ENCODE results near the gene PHOX2A. TPM values are rescaled to one million over a fixed set of nuclear protein-coding genes. Genes with fewer than 3 reads are reported as not detected.

Gene PHOX2A
- total RNA-seq, 1 experiment from 2014 or later = 1.6 TPM

GRCh38 chr11:72228844-72229231 is 15.1 kb downstream of the PHOX2A start (continued):
- TF ChIP-seq PRDM15 (CRISPR knock-in tag; IDR thresholded peaks at IDR 0.05) (no peak), E2F4 (CRISPR knock-in tag; IDR thresholded peaks at IDR 0.05; ENCODE audit: borderline replicate concordance, low read depth) (no peak), ZNF671 (CRISPR knock-in tag; IDR thresholded peaks at IDR 0.05) (no peak), ZNF232 (CRISPR knock-in tag; IDR thresholded peaks at IDR 0.05) (no peak), ZMAT4 (CRISPR knock-in tag; IDR thresholded peaks at IDR 0.05) (no peak), GTF2I (CRISPR knock-in tag; conservative IDR thresholded peaks at IDR 0.05) (no peak)

- no peak overlapping the region for H3K27ac Mint-ChIP-seq
- ChIA-PET CTCF (interaction anchor here (0.8 to 8.6 kb wide), 8 partner anchors 9 to 415 kb away, joined by 3 to 123 read pairs (median 4); partner anchors contain the start of gene FOLR1), POLR2A (no interaction called here)
- 0 out of 2 replicates have a peak, but pooled peaks cover 2% of the 10 kb centered on the region for H3K27me3 Mint-ChIP-seq (ENCODE audit: low read depth)
- ATAC-seq (no peak; the same call in 1 of the 2 replicates), DNase-seq (ENCODE audit: low spot score) (no peak)
- no peaks in the 10 kb centered on the region for H3K9me3 Mint-ChIP-seq
- H3K4me3 Mint-ChIP-seq = no peak overlapping the region
- TF ChIP-seq CBFB (CRISPR knock-in tag; IDR thresholded peaks at IDR 0.05; ENCODE audit: low read depth) = no peak
- H3K4me1 Mint-ChIP-seq = peaks cover 14% of the 10 kb centered on the region
- peaks cover 34% of the 10 kb centered on the region for H3K36me3 Mint-ChIP-seq
These were observed 15.6 kb downstream of the PHOX2A start for GRCh38 chr11:72228229-72228843.

- H3K4me3 Mint-ChIP-seq = no peak overlapping the region
- H3K4me1 Mint-ChIP-seq = peaks cover 19% of the 10 kb centered on the region
- ATAC-seq (no peak), DNase-seq (ENCODE audit: low spot score) (no peak)
- CTCF ChIA-PET = interaction anchor here (0.8 to 8.6 kb wide), 8 partner anchors 10 to 416 kb away, joined by 3 to 123 read pairs (median 4); partner anchors contain the start of gene FOLR1
- H3K27ac Mint-ChIP-seq = no peak overlapping the region
- 0 out of 2 replicates have a peak, but pooled peaks cover 2% of the 10 kb centered on the region for H3K27me3 Mint-ChIP-seq (ENCODE audit: low read depth)
- POLR2A ChIA-PET = no interaction called here
- no peak for TF ChIP-seq KAT7 (CRISPR knock-in tag; IDR thresholded peaks at IDR 0.05; ENCODE audit: borderline replicate concordance)
- no peak for TF ChIP-seq ZNF138 (CRISPR knock-in tag; conservative IDR thresholded peaks at IDR 0.05)
- no peak for TF ChIP-seq ZNF317 (CRISPR knock-in tag; IDR thresholded peaks at IDR 0.05; ENCODE audit: borderline replicate concordance, low read depth)
- TF ChIP-seq ZNF232 (CRISPR knock-in tag; IDR thresholded peaks at IDR 0.05) = no peak
- no peak for TF ChIP-seq RORB (CRISPR knock-in tag; IDR thresholded peaks at IDR 0.05)
- TF ChIP-seq PRDM15 (CRISPR knock-in tag; IDR thresholded peaks at IDR 0.05) = no peak
- TF ChIP-seq TEAD4 (CRISPR knock-in tag; IDR thresholded peaks at IDR 0.05) = no peak
- no peak for TF ChIP-seq IRF2 (CRISPR knock-in tag; IDR thresholded peaks at IDR 0.05; ENCODE audit: borderline replicate concordance, low read depth)
- no peak for TF ChIP-seq ATF3 (CRISPR knock-in tag; conservative IDR thresholded peaks at IDR 0.05)
- no peak for TF ChIP-seq ZNF512 (CRISPR knock-in tag; IDR thresholded peaks at IDR 0.05; ENCODE audit: borderline replicate concordance)
- peaks cover 31% of the 10 kb centered on the region for H3K36me3 Mint-ChIP-seq
- H3K9me3 Mint-ChIP-seq = no peaks in the 10 kb centered on the region
These were observed 16.4 kb downstream of the PHOX2A start for GRCh38 chr11:72227316-72228228.

Data from WTC11 (cell line).